ENCODE measurements around the gene RPGRIP1. TPM values are rescaled to one million over a fixed set of nuclear protein-coding genes. Genes with fewer than 3 reads are reported as not detected.

Gene RPGRIP1
- total RNA-seq (0.14 TPM in 1 of 2 replicates, not detected in the other), polyA plus RNA-seq (0.31 TPM in 1 of 2 replicates, not detected in the other)

DNA sequence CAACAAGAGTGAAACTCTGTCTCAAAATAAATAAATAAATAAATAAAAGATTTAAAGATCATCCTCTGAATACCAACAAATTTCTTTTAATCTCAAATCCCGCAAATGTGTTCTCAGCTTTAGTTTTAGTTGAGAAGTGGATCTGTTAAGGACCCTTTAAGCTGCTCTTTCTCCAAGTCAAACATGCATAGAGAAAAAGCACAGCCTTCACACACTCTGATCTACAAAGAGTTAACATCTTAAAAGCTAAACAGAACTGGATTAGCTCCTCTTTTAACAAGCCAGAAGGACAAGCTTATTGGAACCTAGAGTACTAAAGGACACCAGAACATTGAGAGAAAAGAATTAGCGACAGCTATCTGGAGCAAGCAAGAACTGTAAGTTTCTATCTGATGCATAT is at the start of gene RPGRIP1:
Gene RPGRIP1, plus strand, starts transcription at position 301 of the 400 bp plus-strand sequence. CDS start 7,894 bp downstream, outside the sequence.
- Histone ChIP-seq H3K36me3 (no peaks in the 10 kb centered on the region), H3K4me3 (no peak within 1 kb of the TSS), H3K4me1 (ENCODE audit: low read depth) (no peaks in the 10 kb centered on the region), H3K27me3 (no peaks in the 10 kb centered on the region), H3K27ac (no peak within 1 kb of the TSS), H3K9me3 (ENCODE audit: low read depth) (no peaks in the 10 kb centered on the region)
- TF ChIP-seq, protein P1, sequence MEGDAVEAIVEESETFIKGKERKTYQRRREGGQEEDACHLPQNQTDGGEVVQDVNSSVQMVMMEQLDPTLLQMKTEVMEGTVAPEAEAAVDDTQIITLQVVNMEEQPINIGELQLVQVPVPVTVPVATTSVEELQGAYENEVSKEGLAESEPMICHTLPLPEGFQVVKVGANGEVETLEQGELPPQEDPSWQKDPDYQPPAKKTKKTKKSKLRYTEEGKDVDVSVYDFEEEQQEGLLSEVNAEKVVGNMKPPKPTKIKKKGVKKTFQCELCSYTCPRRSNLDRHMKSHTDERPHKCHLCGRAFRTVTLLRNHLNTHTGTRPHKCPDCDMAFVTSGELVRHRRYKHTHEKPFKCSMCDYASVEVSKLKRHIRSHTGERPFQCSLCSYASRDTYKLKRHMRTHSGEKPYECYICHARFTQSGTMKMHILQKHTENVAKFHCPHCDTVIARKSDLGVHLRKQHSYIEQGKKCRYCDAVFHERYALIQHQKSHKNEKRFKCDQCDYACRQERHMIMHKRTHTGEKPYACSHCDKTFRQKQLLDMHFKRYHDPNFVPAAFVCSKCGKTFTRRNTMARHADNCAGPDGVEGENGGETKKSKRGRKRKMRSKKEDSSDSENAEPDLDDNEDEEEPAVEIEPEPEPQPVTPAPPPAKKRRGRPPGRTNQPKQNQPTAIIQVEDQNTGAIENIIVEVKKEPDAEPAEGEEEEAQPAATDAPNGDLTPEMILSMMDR (IDR thresholded peaks at IDR 0.05; ENCODE audit: low read depth, low read length), result no peak
- no peak for DNase-seq (ENCODE audit: low read depth in 1 of 2, low spot score in 1 of 2)

DNA sequence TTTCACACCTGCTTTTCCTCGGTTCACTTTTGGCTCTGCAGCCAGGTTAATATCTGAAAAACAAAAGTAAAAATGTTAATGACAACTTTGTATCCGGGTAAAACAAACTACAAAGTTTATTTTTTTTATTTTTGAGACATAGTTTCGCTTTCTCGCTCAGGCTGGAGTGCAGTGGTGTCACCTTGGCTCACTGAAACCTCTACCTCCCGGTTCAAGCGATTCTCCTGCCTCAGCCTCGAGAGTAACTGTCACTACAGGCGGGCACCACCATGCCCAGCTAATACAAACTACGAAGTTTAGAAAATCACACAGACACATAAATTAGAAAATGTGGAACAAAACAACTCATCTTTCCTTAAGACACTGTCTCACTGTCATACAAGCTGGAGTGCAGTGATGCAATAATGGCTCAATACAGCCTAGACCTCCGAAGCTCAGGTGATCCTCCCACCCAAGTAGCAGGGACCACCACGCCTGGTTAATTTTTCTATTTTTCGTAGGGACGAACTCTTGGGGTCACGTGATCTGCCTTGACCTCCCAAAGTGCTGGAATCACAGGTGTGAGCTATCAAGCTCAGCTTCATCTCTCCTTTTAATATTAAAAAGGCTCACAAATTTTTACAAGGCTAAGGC is 48.7 kb upstream of the RPGRIP1 start:
- Histone ChIP-seq H3K27ac (peak overlapping the region; percentile 1), H3K4me3 (no peak overlapping the region), H3K36me3 (peaks cover 64% of the 10 kb centered on the region), H3K4me1 (ENCODE audit: low read depth) (no peaks in the 10 kb centered on the region), H3K27me3 (no peaks in the 10 kb centered on the region), H3K9me3 (ENCODE audit: low read depth) (no peaks in the 10 kb centered on the region)
- DNase-seq (ENCODE audit: low read depth in 1 of 2, low spot score in 1 of 2), result no peak
- TF ChIP-seq, protein P1 (IDR thresholded peaks at IDR 0.05; ENCODE audit: low read depth, low read length), result no peak

DNA sequence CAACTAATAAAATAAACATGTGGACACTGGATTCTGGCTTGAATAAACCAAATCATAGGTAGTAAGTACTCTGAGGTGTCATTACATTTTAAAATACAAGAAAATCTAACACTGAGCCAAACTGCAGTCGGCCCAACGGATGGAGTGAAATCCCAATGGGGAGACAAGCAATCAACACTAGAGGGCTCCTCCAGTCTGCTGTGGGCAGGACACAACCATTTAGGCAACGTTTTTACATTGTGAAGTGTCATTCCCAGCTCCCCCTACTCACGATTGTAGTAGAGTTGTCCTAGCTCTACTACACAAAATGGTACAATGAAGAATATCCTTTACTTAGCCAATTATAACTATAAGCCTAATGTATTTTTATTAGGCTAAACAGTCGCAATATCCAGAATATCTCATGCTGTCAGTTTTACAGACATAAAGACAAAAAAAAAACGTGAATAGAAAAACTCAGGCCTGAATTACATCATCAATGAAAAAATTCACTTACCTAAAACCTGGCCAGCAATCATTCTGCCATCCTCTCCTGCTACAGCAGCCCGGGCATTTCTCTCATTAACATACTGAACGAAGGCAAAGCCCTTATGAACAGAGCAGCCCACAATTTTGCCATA is 46.3 kb upstream of the RPGRIP1 start:
- Histone ChIP-seq H3K4me1 (ENCODE audit: low read depth) (no peaks in the 10 kb centered on the region), H3K36me3 (peaks cover 52% of the 10 kb centered on the region), H3K9me3 (ENCODE audit: low read depth) (no peaks in the 10 kb centered on the region), H3K4me3 (no peak overlapping the region), H3K27ac (peak overlapping the region; percentile 11), H3K27me3 (no peaks in the 10 kb centered on the region)
- peak in 1 of 2 donors; percentile 36 for DNase-seq (ENCODE audit: low read depth in 1 of 2, low spot score in 1 of 2)
- TF ChIP-seq, protein P1 (IDR thresholded peaks at IDR 0.05; ENCODE audit: low read depth, low read length), result peak; percentile 54

DNA sequence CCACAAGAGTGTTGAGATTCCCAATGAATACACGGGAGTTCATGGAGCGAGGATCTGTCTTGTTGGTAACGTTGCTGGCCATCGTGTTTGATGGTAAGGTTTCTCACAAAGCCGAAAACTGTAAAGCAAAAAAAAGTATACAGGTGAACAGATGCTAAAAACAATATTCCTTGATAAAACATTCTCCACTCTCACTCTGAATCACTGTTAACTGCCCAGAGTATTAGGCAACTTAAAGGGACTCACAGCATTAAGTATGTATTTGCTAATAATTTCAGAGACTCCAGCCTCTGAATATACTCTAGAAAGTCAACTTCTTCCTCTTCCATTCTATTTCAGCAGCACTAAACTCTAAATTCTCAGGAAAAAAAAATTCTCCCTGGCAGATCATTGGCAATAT is 45.8 kb upstream of the RPGRIP1 start:
- H3K36me3 ChIP-seq, result peaks cover 48% of the 10 kb centered on the region
- no peaks in the 10 kb centered on the region for H3K9me3 ChIP-seq (ENCODE audit: low read depth)
- H3K4me1 ChIP-seq (ENCODE audit: low read depth), result no peaks in the 10 kb centered on the region
- no peaks in the 10 kb centered on the region for H3K27me3 ChIP-seq
- TF ChIP-seq, protein P1 (IDR thresholded peaks at IDR 0.05; ENCODE audit: low read depth, low read length), result no peak
- H3K4me3 ChIP-seq, result no peak overlapping the region
- H3K27ac ChIP-seq, result peak overlapping the region; percentile 11
- peak in 1 of 2 donors; percentile 17 for DNase-seq (ENCODE audit: low read depth in 1 of 2, low spot score in 1 of 2)

DNA sequence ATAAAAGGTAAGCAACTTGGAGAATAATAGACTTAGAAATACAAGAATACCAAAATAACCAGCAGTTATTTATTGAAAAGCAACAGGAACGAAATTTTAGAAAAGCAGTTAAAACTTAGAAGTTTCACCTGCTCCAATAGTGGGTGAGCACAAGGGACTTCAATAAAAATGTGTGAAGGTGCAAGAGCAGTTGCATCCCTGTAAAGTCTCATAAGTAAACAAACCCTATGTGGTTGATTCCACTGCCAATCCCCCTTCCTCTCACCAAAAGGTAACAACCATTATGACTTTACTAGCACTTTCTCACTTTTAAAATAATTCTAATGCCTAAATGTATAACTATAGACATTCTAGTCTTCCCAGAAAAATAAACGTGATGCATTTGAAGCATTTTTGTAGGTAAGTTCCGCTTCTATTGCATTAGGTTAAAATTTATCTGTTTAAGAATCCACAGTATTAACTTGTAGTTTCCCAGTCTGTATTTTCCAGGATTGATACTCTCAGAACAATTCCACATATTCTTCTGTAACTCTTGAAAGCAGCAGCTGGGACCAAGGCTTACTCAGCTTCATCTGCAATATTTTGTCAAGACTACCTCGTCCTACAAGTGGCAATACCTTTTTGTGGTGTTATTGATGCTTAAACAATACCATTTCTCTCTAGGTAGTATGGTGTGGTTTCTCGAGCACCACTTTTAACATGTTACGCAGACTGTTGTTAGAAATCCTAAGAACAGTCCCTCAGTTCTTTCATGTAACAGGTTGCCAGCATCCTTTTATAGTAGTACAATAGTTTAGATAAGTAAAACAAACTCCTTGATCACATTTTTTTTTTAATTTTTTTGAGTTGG is 42.7 kb upstream of the RPGRIP1 start:
- TF ChIP-seq, protein P1 (IDR thresholded peaks at IDR 0.05; ENCODE audit: low read depth, low read length), result no peak
- peaks cover 27% of the 10 kb centered on the region for H3K36me3 ChIP-seq
- H3K4me3 ChIP-seq, result no peak overlapping the region
- H3K27ac ChIP-seq, result no peak overlapping the region
- H3K9me3 ChIP-seq (ENCODE audit: low read depth), result no peaks in the 10 kb centered on the region
- no peaks in the 10 kb centered on the region for H3K27me3 ChIP-seq
- DNase-seq (ENCODE audit: low read depth in 1 of 2, low spot score in 1 of 2), result no peak
- no peaks in the 10 kb centered on the region for H3K4me1 ChIP-seq (ENCODE audit: low read depth)
